GM10266 (cell line): Measurements from ENCODE around the gene MARCKSL1.

Experiments
- DNase-seq: peaks from one replicate; pipeline ENCODE4 v3.0.0; 2012; ENCODE audit errors: extremely low spot score
- TF ChIP-seq, protein P1 (sequence below): IDR thresholded peaks from 2 replicates; pipeline ENCODE4 v1.5.1; 2012; ENCODE audit warnings: mild to moderate bottlenecking, low read depth; ENCODE audit not compliant: control insufficient read depth, insufficient read depth; ENCODE audit errors: missing control alignments

MARCKSL1 gene

DNA sequence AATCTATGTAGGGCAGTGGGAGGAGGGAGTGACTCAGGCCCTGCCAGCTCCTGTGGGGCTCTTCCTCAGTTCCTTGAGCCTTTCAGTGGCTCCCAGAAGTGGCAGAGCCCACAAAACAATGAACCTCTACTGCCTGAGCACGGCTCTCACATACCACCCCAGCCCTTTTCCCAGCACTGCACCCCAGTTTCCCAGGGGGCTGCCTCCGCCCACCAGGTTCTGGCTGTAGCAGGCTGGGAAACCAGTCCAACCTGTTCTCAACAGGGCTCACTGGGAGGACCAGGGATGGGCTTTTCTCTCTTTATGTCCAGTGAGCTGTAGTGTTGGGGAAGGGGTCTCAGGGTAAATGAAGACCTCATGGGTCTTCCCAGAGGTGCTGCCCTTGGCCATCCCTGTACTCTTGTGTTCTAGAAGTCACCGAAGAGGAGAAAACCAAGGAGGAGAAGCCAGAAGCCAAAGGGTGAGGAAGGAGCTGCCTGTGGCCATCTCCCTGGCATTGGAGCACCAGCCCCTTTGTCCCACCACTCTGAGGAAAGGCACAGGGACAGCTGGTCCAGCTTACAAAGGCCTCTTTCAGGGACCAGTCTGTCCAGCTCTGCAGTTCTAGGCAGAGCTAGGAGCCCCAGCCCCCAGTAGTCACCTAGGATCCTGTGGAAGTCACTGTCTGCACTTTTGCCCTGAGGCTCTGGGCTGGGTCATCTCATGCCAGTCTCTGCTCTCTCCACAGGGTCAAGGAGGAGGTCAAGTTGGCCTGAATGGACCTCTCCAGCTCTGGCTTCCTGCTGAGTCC lies 3.5 kb downstream of the MARCKSL1 start:
- DNase-seq = no peak
- TF ChIP-seq, protein P1, sequence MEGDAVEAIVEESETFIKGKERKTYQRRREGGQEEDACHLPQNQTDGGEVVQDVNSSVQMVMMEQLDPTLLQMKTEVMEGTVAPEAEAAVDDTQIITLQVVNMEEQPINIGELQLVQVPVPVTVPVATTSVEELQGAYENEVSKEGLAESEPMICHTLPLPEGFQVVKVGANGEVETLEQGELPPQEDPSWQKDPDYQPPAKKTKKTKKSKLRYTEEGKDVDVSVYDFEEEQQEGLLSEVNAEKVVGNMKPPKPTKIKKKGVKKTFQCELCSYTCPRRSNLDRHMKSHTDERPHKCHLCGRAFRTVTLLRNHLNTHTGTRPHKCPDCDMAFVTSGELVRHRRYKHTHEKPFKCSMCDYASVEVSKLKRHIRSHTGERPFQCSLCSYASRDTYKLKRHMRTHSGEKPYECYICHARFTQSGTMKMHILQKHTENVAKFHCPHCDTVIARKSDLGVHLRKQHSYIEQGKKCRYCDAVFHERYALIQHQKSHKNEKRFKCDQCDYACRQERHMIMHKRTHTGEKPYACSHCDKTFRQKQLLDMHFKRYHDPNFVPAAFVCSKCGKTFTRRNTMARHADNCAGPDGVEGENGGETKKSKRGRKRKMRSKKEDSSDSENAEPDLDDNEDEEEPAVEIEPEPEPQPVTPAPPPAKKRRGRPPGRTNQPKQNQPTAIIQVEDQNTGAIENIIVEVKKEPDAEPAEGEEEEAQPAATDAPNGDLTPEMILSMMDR = no peak

DNA sequence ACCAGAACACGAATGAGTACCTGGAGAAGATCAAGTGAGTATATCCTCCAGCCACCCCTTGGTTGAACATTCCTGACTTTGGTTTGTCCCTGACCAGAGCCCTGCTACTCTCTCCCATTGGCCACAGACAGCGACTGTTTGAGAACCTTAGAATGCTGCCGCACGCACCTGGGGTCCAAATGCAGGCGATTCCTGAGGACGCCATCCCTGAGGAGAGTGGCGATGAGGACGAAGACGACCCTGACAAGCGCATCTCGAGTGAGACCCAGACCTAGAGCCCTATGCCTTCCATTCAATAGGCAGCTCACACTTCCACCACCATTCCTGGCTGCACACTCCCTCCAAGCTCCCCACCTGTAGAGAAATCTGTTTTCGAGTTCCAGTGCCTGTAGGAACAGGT lies 4.5 kb downstream of the MARCKSL1 start:
- no peak for DNase-seq
- TF ChIP-seq, protein P1 = no peak

DNA sequence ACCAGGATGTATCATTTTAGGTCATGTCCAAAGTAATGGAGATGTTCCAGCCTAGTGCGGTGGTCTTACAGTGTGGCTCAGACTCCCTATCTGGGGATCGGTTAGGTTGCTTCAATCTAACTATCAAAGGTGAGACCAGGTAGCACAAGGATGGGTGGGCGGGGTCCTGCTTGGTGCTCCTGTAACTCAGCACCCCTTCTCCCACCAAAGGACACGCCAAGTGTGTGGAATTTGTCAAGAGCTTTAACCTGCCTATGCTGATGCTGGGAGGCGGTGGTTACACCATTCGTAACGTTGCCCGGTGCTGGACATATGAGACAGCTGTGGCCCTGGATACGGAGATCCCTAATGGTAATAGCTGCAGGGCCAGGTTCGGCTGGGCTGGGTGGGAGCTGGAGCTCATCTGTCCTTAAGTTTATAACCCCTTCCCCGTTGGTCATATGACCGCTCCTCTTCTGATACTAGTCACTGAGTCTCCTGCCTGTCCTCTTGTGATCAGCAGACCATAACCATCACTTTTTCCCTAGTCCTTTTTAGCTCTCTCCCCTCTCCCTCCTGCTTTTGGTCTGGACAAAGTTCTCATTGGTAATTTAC lies 5.4 kb downstream of the MARCKSL1 start:
- no peak for DNase-seq
- TF ChIP-seq, protein P1 = no peak

DNA sequence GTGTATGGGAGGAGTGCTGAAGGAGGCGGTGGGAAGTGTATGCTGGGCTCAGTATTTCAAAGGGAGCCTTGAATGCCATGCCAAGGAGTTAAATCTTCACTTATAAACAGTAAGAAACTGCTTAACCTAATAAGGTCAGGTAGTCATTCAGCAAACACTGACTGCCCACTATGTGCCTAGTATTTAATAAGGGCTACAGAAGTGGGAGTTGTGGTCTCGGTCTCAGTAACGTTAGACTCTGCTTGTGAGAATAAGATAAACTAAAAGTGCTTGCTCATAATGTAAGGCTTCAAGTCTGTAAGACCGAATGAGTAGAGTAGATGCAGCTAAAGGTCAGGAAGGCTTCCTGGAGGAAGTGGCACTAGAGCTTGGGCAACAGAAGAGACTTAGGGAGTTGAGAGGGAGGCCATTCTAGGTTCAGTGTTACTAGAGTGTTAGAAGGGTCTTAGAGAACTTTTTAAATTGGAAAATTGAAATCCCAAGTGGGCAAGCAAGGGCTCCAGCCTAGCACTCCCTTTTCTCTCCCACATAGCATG lies 6.0 kb downstream of the MARCKSL1 start:
- TF ChIP-seq, protein P1 = no peak
- no peak for DNase-seq

DNA sequence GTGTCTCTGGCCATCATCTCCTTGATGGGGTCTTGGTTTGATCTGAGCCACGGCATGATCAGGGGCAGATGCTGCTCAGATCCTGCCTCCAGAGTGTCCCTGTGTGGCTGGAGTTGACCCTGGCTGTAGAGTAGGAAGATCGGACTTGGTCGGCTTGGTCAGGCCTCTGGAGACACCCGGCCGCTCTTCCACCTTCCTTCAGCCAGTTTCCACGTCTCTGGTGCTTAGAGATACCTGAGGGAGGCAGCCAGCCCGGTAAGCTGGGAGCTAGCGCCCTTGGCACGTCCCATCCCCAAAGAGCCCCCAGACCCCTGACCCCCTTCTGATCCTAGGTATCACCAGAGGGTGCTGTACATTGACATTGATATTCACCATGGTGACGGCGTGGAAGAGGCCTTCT lies 8.8 kb downstream of the MARCKSL1 start:
- TF ChIP-seq, protein P1 = no peak
- DNase-seq = no peak

DNA sequence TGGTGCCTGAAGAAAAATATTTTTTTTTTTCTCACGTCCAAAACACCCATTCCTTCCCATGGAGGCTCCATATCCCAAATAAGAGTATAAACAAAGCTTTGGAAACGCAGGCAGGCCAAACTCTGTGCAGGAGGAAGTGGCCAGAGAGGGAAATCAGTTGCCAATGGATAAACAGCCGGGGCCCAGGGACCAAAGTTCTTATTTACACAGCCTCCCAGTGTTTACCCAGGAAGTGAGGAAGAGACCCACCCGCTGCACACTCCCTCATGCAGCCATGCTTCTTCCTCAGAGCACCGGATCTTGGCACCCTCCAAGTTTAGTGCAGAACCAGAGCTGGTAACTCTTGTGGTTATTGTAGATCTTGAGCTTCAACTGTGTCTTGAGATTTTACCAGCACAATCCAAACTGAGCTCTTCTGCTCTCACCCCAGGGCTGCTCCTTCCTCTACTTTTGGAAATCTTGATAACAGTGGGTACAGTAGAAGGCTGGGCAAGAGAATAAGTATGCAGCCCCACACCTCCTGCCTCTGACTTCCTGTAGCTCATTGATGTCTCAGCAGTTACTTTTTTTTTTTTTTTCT lies 14.2 kb downstream of the MARCKSL1 start:
- no peak for DNase-seq
- TF ChIP-seq, protein P1 = no peak
